Colonic mucosa (tissue), 4 donors: ENCODE data around the gene CCDC88C. TPM values are rescaled to one million over a fixed set of nuclear protein-coding genes. Genes with fewer than 3 reads are reported as not detected.

Experiments used
- DNase-seq: peaks from one replicate; pipeline ENCODE4 v3.0.0-alpha.2; 2020
- H3K27ac ChIP-seq: fragments of 200-600 bp; one replicate; pipeline ENCODE4 v1.8.0; 2021
- H3K27me3 ChIP-seq: fragments of 200-600 bp; one replicate; pipeline ENCODE4 v1.8.0; 2021
- H3K36me3 ChIP-seq: fragments of 200-600 bp; one replicate; pipeline ENCODE4 v1.8.0; 2021
- H3K4me1 ChIP-seq: fragments of 200-600 bp; one replicate; pipeline ENCODE4 v1.8.0; 2021; ENCODE audit warnings: mild to moderate bottlenecking
- H3K4me3 ChIP-seq: fragments of 200-600 bp; one replicate; pipeline ENCODE4 v1.8.0; 2021
- H3K9ac ChIP-seq, 2 donors: one replicate each; pipeline ENCODE4 v1.7.0; 2013; ENCODE audit warnings: control low read depth in 2 of 2, low read depth in 2 of 2, low read length in 2 of 2
- H3K9me3 ChIP-seq: fragments of 200-600 bp; one replicate; pipeline ENCODE4 v1.8.0; 2021
- CTCF ChIP-seq: fragments of 200-600 bp; IDR thresholded peaks from one replicate; pipeline ENCODE4 v1.8.0; 2022; ENCODE audit warnings: antibody characterized with exemption, mild to moderate bottlenecking
- intact Hi-C: fragments of 100-400 bp; cut with DNase I; formaldehyde crosslinking; loops from one replicate; pipeline ENCODE4 v1.14.1; 2022
- total RNA-seq, 2 donors: library from RNA; stranded (reverse); fragmentation: NEBNext Ultra II Directional in 1 of 2; extraction: Animal tissue kit (Norgen Biotek cat#: 25700) in 1 of 2; gene quantifications; one replicate each; pipeline ENCODE4 v1.2.1, GENCODE V29; 2021
- donor health status: healthy.
- donor health status: DM: no; HTN: no; CAD: no.
- donor health status: DM: no; HTN: no; CAD: no.

Gene CCDC88C
- total RNA-seq, 2 donors from 2014 or later = 45.6 to 48.0 TPM

GRCh38 chr14:91415794-91416743 is 1.6 kb downstream of the CCDC88C start:
- H3K9ac ChIP-seq = peak overlapping the region; percentile 82 to 88
- peak overlapping the region; percentile 64 for H3K27ac ChIP-seq
- peak overlapping the region; percentile 92 for H3K4me3 ChIP-seq
- H3K9me3 ChIP-seq = no peaks in the 10 kb centered on the region
- intact Hi-C loops = no loop called here
- peaks cover 12% of the 10 kb centered on the region for H3K4me1 ChIP-seq
- H3K27me3 ChIP-seq = no peaks in the 10 kb centered on the region
- DNase-seq = peak; percentile 54
- no peaks in the 10 kb centered on the region for H3K36me3 ChIP-seq
- TF ChIP-seq CTCF = no peak

DNA sequence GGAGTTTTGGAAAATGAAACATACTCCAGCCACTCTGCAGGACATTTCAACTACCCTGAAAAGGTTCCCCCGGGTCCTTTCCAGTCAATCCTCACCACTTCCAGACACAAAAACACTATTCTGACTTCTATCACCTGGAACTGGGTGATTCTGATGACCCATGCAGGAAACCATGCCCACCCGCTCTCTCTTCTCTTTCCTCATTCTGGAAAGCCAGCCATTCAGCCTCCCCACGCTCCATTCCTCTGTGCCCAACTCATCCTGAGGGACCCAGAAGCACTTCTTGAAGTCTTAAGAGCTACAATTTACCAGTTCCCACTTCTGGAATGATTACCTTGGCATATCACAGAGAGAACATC is 3.2 kb downstream of the CCDC88C start:
- Histone ChIP-seq H3K4me3 (no peak overlapping the region), H3K4me1 (peaks cover 12% of the 10 kb centered on the region)

DNA sequence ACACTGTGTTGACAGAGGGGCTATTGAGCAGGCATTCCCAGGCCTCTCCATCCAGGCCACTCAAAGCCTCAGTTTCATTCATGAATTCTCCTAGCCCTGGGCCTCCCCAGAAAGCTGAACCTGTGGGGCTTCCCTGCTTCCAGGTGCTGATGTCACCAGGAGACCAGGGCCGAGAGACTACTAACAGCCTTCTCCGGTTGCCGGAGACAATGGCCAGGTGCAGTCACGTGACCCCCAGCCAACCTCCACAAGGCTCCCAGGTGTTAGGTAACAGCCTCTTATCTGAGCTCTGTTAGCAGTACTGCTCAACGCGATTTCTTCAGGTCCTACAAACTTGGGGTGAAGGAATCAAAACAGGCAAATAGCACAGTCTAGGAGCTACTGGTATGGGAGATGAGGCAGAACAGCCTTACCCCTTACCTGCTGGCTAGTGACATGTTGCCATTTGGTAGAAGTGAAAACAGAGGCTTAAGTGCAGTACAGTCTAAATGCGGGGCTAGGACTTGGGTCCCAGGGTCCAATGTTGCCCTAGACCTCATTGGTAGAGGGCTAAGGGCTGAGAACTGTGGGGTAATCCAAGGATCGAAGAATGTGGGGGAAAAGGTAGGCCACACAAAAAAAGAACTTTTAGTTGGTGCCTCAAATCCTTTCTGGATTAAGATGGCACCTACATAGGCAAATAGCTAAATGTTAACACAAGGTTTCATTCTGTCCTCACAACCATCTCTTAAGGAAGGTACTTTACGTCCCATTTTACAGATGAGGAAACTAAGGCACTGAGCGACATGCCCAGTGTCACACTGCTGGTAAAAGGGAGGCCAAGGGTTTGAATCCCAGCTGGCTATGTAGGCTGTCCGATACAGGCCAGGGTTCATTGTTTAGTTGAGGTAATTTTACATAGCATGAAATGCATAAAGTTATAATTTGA is 3.8 kb downstream of the CCDC88C start:
- intact Hi-C loops = no loop called here
- DNase-seq = peak; percentile 84
- no peaks in the 10 kb centered on the region for H3K36me3 ChIP-seq
- no peaks in the 10 kb centered on the region for H3K27me3 ChIP-seq
- TF ChIP-seq CTCF = no peak
- H3K27ac ChIP-seq = peak overlapping the region; percentile 64
- H3K9ac ChIP-seq = peak overlapping the region in 1 of 2 donors; percentile 23
- peaks cover 12% of the 10 kb centered on the region for H3K4me1 ChIP-seq
- no peak overlapping the region for H3K4me3 ChIP-seq
- no peaks in the 10 kb centered on the region for H3K9me3 ChIP-seq

More for the DNA sequence above, 3.2 kb downstream of the CCDC88C start:
- no peak for DNase-seq
- H3K36me3 ChIP-seq = no peaks in the 10 kb centered on the region
- no peaks in the 10 kb centered on the region for H3K27me3 ChIP-seq
- H3K9ac ChIP-seq = peak overlapping the region in 1 of 2 donors; percentile 19
- H3K9me3 ChIP-seq = no peaks in the 10 kb centered on the region
- intact Hi-C loops = no loop called here
- H3K27ac ChIP-seq = peak overlapping the region; percentile 64
- no peak for TF ChIP-seq CTCF

DNA sequence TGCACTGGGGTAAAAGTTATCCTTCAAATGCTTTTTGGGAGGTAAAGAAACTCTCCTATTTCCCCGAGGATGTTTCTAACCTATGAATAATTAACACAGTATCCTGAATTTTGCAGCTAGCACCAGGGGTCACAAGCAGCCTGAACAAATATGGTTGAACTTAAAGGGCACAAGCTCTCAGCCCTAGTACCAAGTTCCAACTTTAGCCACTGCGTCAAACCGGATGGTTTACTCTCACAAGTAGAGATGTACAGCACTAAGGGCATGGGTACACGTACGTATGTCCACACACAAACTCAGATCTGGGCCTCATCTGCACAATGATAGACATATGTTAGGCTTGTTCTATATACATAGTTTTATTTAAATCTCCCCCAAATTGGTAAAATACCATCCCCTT is 4.7 kb downstream of the CCDC88C start:
- H3K27ac ChIP-seq = no peak overlapping the region
- intact Hi-C loops = no loop called here
- peak overlapping the region in 1 of 2 donors; percentile 23 for H3K9ac ChIP-seq
- no peaks in the 10 kb centered on the region for H3K9me3 ChIP-seq
- TF ChIP-seq CTCF = no peak
- DNase-seq = no peak
- peaks cover 6% of the 10 kb centered on the region for H3K4me1 ChIP-seq
- no peaks in the 10 kb centered on the region for H3K36me3 ChIP-seq
- H3K27me3 ChIP-seq = no peaks in the 10 kb centered on the region
- H3K4me3 ChIP-seq = no peak overlapping the region

DNA sequence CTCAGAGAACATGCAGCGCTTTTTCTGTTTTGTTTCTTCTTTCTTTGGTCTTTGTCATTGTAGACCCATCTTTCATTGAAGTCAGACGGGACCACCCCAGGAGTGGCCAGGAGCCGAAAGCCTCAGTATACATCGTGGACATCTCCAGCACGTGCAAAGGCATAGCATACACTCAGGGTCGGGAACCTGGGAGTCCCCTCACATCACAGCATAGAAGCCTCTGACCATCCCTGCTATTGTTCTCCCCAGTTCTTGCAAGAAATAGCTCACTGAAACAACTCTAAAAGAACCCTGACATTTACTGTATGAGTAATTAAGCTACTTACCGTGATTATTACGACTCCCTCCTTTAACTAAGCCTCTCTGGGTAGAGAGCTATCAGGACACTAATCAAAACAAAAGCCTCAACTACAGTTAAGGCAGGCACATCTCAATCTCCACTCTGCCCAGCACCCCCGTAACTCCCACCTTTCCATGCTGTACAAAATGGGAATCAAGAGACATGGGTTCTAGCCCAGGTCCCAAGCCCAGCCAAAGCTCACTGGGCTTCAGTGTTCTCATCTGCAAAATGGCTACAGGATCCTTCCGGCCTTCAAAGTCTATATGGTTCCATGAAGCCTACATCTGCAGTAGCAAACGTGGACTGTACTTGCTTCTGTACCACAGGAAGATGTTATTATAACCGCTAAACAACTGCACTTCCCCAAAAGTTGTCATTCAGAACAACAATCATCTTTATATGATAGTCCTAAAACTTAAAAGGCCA is 6.7 kb downstream of the CCDC88C start:
- Histone ChIP-seq H3K27me3 (no peaks in the 10 kb centered on the region), H3K4me1 (peaks cover 6% of the 10 kb centered on the region), H3K9ac (no peak overlapping the region), H3K9me3 (no peaks in the 10 kb centered on the region), H3K27ac (no peak overlapping the region), H3K4me3 (no peak overlapping the region), H3K36me3 (no peaks in the 10 kb centered on the region)
- no peak for DNase-seq
- TF ChIP-seq CTCF = no peak
- intact Hi-C loops = no loop called here
